22Rv1 (cell line): ENCODE results near the gene OR52B2.

Experiments
- CTCF ChIP-seq: fragments of 450-650 bp; IDR thresholded peaks from 2 replicates; pipeline ENCODE4 v1.5.1; 2017; ENCODE audit warnings: mild to moderate bottlenecking
- ZFX ChIP-seq: fragments of 450-650 bp; IDR thresholded peaks from 2 replicates; pipeline ENCODE4 v1.6.1; 2017; ENCODE audit warnings: antibody characterized with exemption, borderline replicate concordance

GRCh38 chr11:6175440-6175839, 5.3 kb upstream of the OR52B2 start:
- TF ChIP-seq CTCF, result no peak
- TF ChIP-seq ZFX, result no peak
